C4-2B (cell line): ENCODE measurements around the gene MYPOP.

Experiments used
- CTCF ChIP-seq: fragments of 450-650 bp; conservative IDR thresholded peaks from 2 replicates; pipeline ENCODE4 v1.5.1; 2017; ENCODE audit warnings: mild to moderate bottlenecking
- ZFX ChIP-seq: fragments of 450-650 bp; IDR thresholded peaks from 2 replicates; pipeline ENCODE4 v1.6.1; 2017

GRCh38 chr19:45883881-45884681 is 18.3 kb downstream of the MYPOP start:
- TF ChIP-seq CTCF (no peak), ZFX (no peak)
